GM18951 (cell line): ENCODE measurements around the gene MKNK1.

Source experiments
- POLR2A ChIP-seq: IDR thresholded peaks from 4 replicates; pipeline ENCODE4 v1.6.1; 2011; ENCODE audit warnings: mild to moderate bottlenecking; ENCODE audit not compliant: insufficient read length, insufficient read depth; ENCODE audit errors: extremely low read depth
- in situ Hi-C: fragments of 300-500 bp; cut with MboI; formaldehyde crosslinking; loops from one replicate; pipeline ENCODE4 v1.12.0; 2022; ENCODE audit warnings: low sequenced_read_pairs, mixed read lengths, inconsistent platforms; ENCODE audit not compliant: unreplicated experiment

Gene MKNK1

DNA sequence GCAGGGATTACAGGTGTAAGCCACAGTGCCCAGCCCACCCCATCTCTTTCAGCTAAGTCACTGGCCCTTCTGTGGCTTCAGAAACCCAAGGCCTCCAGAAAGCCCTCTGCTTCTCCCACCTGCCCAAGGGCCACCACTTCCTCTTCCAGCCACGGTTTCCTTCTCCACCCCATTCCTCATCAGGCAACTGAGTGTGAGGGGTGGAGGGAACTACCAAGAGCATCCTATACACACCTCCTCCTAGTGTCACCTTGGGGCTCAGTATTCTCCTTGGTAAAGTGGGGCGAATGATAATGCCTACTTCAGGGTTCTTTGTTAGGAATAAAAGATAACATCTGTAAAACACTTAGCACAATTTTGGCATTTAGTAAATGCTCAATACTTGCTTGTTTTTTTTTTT lies 82.7 kb downstream of the MKNK1 start:
- in situ Hi-C loops: loop anchor here (10.0 kb wide), 2 partner anchors 47 to 77 kb away; no protein-coding TSS in a partner anchor
- no peak for TF ChIP-seq POLR2A

GRCh38 chr1:46520063-46520911 lies 83.8 kb downstream of the MKNK1 start:
- no peak for TF ChIP-seq POLR2A
- in situ Hi-C loops: loop anchor here (10.0 kb wide), 2 partner anchors 45 to 75 kb away; no protein-coding TSS in a partner anchor

DNA sequence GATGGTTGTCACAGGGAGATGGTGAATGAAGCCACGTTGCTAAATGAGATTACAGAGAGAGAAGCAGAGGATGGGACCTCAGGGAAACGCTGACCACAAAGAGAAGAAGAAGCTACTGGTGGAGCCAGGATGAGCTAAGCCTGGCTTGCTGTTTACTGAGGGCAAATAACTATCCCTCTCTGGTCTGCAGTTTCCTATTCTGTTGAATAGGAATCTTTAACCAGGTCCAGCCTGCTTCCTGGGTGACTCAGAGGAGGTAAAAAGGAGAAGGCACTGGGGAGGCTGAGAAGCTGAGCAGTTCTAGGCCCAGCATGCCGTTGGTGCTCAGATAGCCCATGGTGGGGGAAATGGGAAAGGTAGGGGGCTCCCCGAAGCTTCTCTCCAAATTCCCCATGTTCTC lies 84.9 kb downstream of the MKNK1 start:
- TF ChIP-seq POLR2A: no peak
- in situ Hi-C loops: no loop called here

GRCh38 chr1:46517932-46518498 lies 86.1 kb downstream of the MKNK1 start:
- in situ Hi-C loops: no loop called here
- TF ChIP-seq POLR2A: no peak

GRCh38 chr1:46517010-46517600 lies 87.0 kb downstream of the MKNK1 start:
- no peak for TF ChIP-seq POLR2A
- in situ Hi-C loops: no loop called here

DNA sequence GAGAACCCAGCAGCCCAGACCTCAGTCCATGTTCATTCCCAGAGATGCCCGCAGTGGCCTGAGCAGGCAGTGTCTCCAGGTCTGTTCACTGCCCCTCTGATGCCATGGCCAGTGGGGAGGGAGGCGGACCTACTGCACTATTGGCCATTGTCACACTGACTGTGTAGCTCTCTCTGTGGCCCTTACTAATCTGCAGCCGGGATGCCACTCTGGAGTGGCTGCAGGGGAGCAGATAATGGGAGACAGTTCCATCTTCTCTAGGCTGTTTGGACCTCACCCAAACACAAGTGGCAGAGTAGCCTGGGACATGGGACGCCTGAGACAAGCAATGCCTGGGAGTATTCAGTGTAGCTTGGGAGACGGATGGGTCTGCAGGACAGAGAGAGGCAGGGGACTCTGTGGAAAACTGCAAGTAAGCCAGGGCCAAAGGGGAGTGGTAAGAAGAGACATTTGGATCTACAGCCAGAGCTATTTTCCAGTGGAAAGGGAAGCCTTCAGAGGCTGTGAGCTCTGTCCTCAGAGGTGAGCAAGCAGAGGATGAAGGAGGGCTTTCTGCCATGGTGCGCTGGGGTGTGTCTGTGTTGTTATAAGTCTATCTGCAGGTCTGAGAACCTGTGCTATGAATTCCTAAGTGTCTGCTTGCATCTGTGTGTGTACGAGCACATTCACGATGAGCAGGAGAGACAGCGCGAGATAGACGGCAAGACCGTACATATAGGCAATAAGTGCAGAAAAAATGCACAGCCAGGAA lies 87.7 kb downstream of the MKNK1 start:
- in situ Hi-C loops: no loop called here
- no peak for TF ChIP-seq POLR2A

DNA sequence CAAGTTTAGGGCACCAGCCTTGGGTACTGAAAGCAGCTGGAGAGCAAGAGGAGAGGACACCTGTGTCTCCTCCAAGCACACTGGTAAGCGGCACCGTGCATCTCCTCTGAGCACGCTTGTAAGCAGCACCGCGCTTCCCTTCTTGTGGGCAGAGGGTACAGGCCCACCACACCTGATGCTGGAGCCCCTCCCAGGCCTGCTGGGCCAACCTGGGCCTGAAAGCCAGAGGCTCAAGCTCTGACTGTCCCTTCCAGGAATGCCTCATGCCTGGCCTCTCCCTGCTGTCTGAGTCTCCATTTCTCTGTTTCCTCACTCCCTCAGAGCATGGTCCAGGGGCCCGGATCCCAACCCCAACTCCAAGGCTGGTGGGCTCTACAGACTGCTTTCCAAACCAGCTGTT lies 88.5 kb downstream of the MKNK1 start:
- no peak for TF ChIP-seq POLR2A
- in situ Hi-C loops: no loop called here

DNA sequence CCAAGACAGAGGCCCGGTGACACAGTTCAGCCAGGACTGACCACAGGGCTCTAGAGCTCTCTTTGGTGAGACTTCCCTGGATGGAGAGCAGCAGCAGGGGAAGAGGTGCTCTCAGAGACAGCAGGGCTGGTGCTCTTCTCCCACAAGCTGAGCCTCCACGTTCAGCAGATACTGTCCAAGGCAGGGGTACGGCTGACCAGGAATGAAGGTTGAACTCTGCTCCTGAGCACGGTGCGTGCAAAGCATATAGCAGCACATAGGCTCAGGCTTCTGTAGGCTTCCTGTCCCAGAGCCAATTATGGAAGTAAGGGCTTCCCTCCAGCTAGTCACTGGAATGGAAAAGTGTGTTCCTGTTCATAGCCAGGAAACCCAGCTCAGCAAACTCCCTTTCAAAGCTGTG lies 90.5 kb downstream of the MKNK1 start:
- TF ChIP-seq POLR2A: no peak
- in situ Hi-C loops: no loop called here

- no peak for TF ChIP-seq POLR2A
- in situ Hi-C loops: no loop called here
These were observed 91.3 kb downstream of the MKNK1 start for GRCh38 chr1:46512792-46513190.

- TF ChIP-seq POLR2A: no peak
- in situ Hi-C loops: no loop called here
These were observed 91.8 kb downstream of the MKNK1 start for GRCh38 chr1:46512135-46512791.

- in situ Hi-C loops: no loop called here
- TF ChIP-seq POLR2A: no peak
These were observed 93.1 kb downstream of the MKNK1 start for GRCh38 chr1:46510998-46511365.

GRCh38 chr1:46510341-46510997 lies 93.6 kb downstream of the MKNK1 start:
- TF ChIP-seq POLR2A: no peak
- in situ Hi-C loops: no loop called here
